H9 (cell line): ENCODE results near the gene NKG7. TPM values are rescaled to one million over a fixed set of nuclear protein-coding genes. Genes with fewer than 3 reads are reported as not detected.

ENCODE experiments used
- DNase-seq: peaks from one replicate; pipeline ENCODE4 v3.0.0-alpha.2; 2017
- H2AFZ ChIP-seq: one replicate; pipeline ENCODE4 v1.6.1; 2013; ENCODE audit warnings: mild to moderate bottlenecking, low read length, control low read depth, moderate library complexity
- H2AK5ac ChIP-seq: 2 replicates; pipeline ENCODE4 v1.6.1; 2013; ENCODE audit warnings: low read length, control low read depth, mixed read lengths; ENCODE audit not compliant: insufficient read length
- H2BK120ac ChIP-seq: one replicate; pipeline ENCODE4 v1.6.1; 2013; ENCODE audit warnings: low read depth, mild to moderate bottlenecking, low read length, control low read depth, inconsistent platforms; ENCODE audit not compliant: poor library complexity, severe bottlenecking
- H2BK12ac ChIP-seq: 2 replicates; pipeline ENCODE4 v1.6.1; 2013; ENCODE audit warnings: low read length, control low read depth, mixed read lengths, low read depth; ENCODE audit not compliant: insufficient read length
- H2BK15ac ChIP-seq: 2 replicates; pipeline ENCODE4 v1.6.1; 2013; ENCODE audit warnings: low read depth, low read length, control low read depth
- H2BK20ac ChIP-seq: one replicate; pipeline ENCODE4 v1.6.1; 2013; ENCODE audit warnings: low read depth, mild to moderate bottlenecking, low read length, control low read depth, inconsistent platforms; ENCODE audit not compliant: poor library complexity, severe bottlenecking
- H2BK5ac ChIP-seq: 2 replicates; pipeline ENCODE4 v1.6.1; 2013; ENCODE audit warnings: low read length, control low read depth, mixed read lengths; ENCODE audit not compliant: insufficient read length
- H3K14ac ChIP-seq: 2 replicates; pipeline ENCODE4 v1.6.1; 2013; ENCODE audit warnings: low read length, control low read depth; ENCODE audit not compliant: insufficient read depth
- H3K18ac ChIP-seq: 2 replicates; pipeline ENCODE4 v1.6.1; 2013; ENCODE audit warnings: low read depth, mild to moderate bottlenecking, mixed read lengths, low read length, control low read depth; ENCODE audit not compliant: insufficient read length
- H3K23ac ChIP-seq: 2 replicates; pipeline ENCODE4 v1.6.1; 2013; ENCODE audit warnings: low read length, control low read depth, mixed read lengths, low read depth; ENCODE audit not compliant: insufficient read length
- H3K23me2 ChIP-seq: 2 replicates; pipeline ENCODE4 v1.6.1; 2013; ENCODE audit warnings: low read depth, mild to moderate bottlenecking, mixed read lengths, low read length, control low read depth; ENCODE audit not compliant: insufficient read length, poor library complexity, severe bottlenecking
- H3K27ac ChIP-seq: 2 replicates; pipeline ENCODE4 v1.5.1; 2013; ENCODE audit warnings: low read length, control low read depth, mixed read lengths, low read depth; ENCODE audit not compliant: insufficient read length
- H3K27me3 ChIP-seq: 2 replicates; pipeline ENCODE4 v1.6.1; 2013; ENCODE audit warnings: low read length, control low read depth, inconsistent platforms; ENCODE audit not compliant: insufficient read depth
- H3K4ac ChIP-seq: 2 replicates; pipeline ENCODE4 v1.6.1; 2013; ENCODE audit warnings: low read depth, mild to moderate bottlenecking, control low read depth, inconsistent platforms, low read length, moderate library complexity
- H3K4me1 ChIP-seq: 2 replicates; pipeline ENCODE4 v1.6.1; 2013; ENCODE audit warnings: low read length, control low read depth, inconsistent platforms; ENCODE audit not compliant: insufficient read depth
- H3K4me2 ChIP-seq: 2 replicates; pipeline ENCODE4 v1.6.1; 2013; ENCODE audit warnings: low read length, control low read depth, mixed read lengths; ENCODE audit not compliant: insufficient read length, insufficient read depth
- H3K56ac ChIP-seq: 2 replicates; pipeline ENCODE4 v1.6.1; 2013; ENCODE audit warnings: low read depth, mild to moderate bottlenecking, mixed read lengths, low read length, control low read depth; ENCODE audit not compliant: insufficient read length
- H3K79me1 ChIP-seq: 2 replicates; pipeline ENCODE4 v1.6.1; 2013; ENCODE audit warnings: low read depth, mild to moderate bottlenecking, moderate library complexity, low read length, control low read depth, inconsistent platforms; ENCODE audit not compliant: insufficient read depth, poor library complexity, severe bottlenecking
- H3K79me2 ChIP-seq: 2 replicates; pipeline ENCODE4 v1.6.1; 2013; ENCODE audit warnings: low read length, control low read depth, inconsistent platforms; ENCODE audit not compliant: insufficient read depth
- H3K9ac ChIP-seq: 2 replicates; pipeline ENCODE4 v1.6.1; 2013; ENCODE audit warnings: low read length, control low read depth, mixed read lengths; ENCODE audit not compliant: insufficient read length; ENCODE audit errors: extremely low read depth
- H3K9me3 ChIP-seq: one replicate; pipeline ENCODE4 v1.6.1; 2013; ENCODE audit warnings: low read depth, low read length, inconsistent platforms; ENCODE audit not compliant: control insufficient read depth
- H3T11ph ChIP-seq: one replicate; pipeline ENCODE4 v1.6.1; 2013; ENCODE audit warnings: mild to moderate bottlenecking, low read length, control low read depth, inconsistent platforms
- H4K20me1 ChIP-seq: one replicate; pipeline ENCODE4 v1.6.1; 2013; ENCODE audit not compliant: control insufficient read depth, insufficient read length, insufficient read depth
- H4K5ac ChIP-seq: 2 replicates; pipeline ENCODE4 v1.6.1; 2013; ENCODE audit warnings: low read depth, mild to moderate bottlenecking, mixed read lengths, low read length, control low read depth; ENCODE audit not compliant: insufficient read length
- H4K8ac ChIP-seq: replicated peaks from 2 replicates; pipeline ENCODE4 v1.6.1; 2013; ENCODE audit warnings: low read length, control low read depth, mixed read lengths, low read depth; ENCODE audit not compliant: insufficient read length
- H4K91ac ChIP-seq: 2 replicates; pipeline ENCODE4 v1.6.1; 2013; ENCODE audit warnings: low read depth, mild to moderate bottlenecking, moderate library complexity, mixed read lengths, low read length, control low read depth; ENCODE audit not compliant: insufficient read length
- H3K27ac Mint-ChIP-seq, 3 experiments: 2 replicates in 2 of 3; 3 replicates in 1 of 3; pipeline ENCODE4 v1.8.0; 2020 to 2021; ENCODE audit warnings: mixed read lengths in 3 of 3, mild to moderate bottlenecking in 1 of 3, moderate library complexity in 1 of 3
- H3K27me3 Mint-ChIP-seq: 2 replicates; pipeline ENCODE4 v1.8.0; 2021; ENCODE audit warnings: low read depth, mild to moderate bottlenecking, moderate library complexity, mixed read lengths
- H3K36me3 Mint-ChIP-seq, 3 experiments: 2 replicates in 2 of 3; 3 replicates in 1 of 3; pipeline ENCODE4 v1.8.0; 2020 to 2021; ENCODE audit warnings: low read depth in 3 of 3, mixed read lengths in 3 of 3; ENCODE audit not compliant: insufficient read depth in 1 of 3
- H3K4me1 Mint-ChIP-seq, 2 experiments: 2 replicates each; pipeline ENCODE4 v1.8.0; 2020; ENCODE audit warnings: mixed read lengths in 2 of 2
- H3K4me3 Mint-ChIP-seq, 2 experiments: 2 replicates in 1 of 2; 3 replicates in 1 of 2; pipeline ENCODE4 v1.8.0; 2020 to 2021; ENCODE audit warnings: mild to moderate bottlenecking in 2 of 2, mixed read lengths in 2 of 2, moderate library complexity in 1 of 2
- H3K9me3 Mint-ChIP-seq, 2 experiments: 2 replicates in 1 of 2; 3 replicates in 1 of 2; pipeline ENCODE4 v1.8.0; 2020; ENCODE audit warnings: mild to moderate bottlenecking in 2 of 2, mixed read lengths in 2 of 2, moderate library complexity in 1 of 2
- WGBS: extraction: QIAGEN DNeasy Blood & Tissue Kit; methylation state at CpG from one replicate; pipeline ENCODE4 v1.1.7; 2013; ENCODE audit warnings: missing lambda C conversion rate, low lambda C conversion rate, mixed read lengths; ENCODE audit not compliant: insufficient read length; ENCODE audit errors: extremely low coverage; 5-methylcytosine and 5-hydroxymethylcytosine counted together
- total RNA-seq: library from RNA; stranded (reverse); gene quantifications from 2 replicates; pipeline ENCODE4 v1.2.1, GENCODE V29; 2021
- TF ChIP-seq, protein P1 (sequence below): fragments of 200-600 bp; sonication (generic); conservative IDR thresholded peaks from 3 replicates; pipeline ENCODE4 v1.8.0; 2021; ENCODE audit warnings: antibody characterized with exemption, mild to moderate bottlenecking

Gene NKG7
- total RNA-seq, 1 experiment from 2014 or later, result not detected

- peaks cover 8% of the 10 kb centered on the region for H3K23me2 ChIP-seq
- DNase-seq, result no peak
- Mint-ChIP-seq H3K4me3 (no peak overlapping the region), H3K27me3 (no peaks in the 10 kb centered on the region), H3K36me3 (peaks cover 33 to 47% (median 46%) of the 10 kb centered on the region in 3 experiments), H3K4me1 (peaks cover 4 to 18% of the 10 kb centered on the region in 2 experiments), H3K9me3 (0 out of 5 replicates have a peak, but pooled peaks cover 0 to 4% of the 10 kb centered on the region in 2 experiments), H3K27ac (no peak overlapping the region)
- H2BK12ac ChIP-seq, result no peak overlapping the region
- no peak overlapping the region for H3K27ac ChIP-seq
- H3K4me2 ChIP-seq, result no peak overlapping the region
- H2BK15ac ChIP-seq, result 0 out of 2 replicates have a peak overlapping the region, but pooled peaks have one; percentile 31
- H3K23ac ChIP-seq, result no peak overlapping the region
- H3K27me3 ChIP-seq, result no peaks in the 10 kb centered on the region
- H3K9ac ChIP-seq, result no peak overlapping the region
- no peak overlapping the region for H3T11ph ChIP-seq
- no peak overlapping the region for H2BK20ac ChIP-seq
- no peak overlapping the region for H2AFZ ChIP-seq
- no peak overlapping the region for H3K14ac ChIP-seq
- H3K9me3 ChIP-seq, result peaks cover 5% of the 10 kb centered on the region
- H2BK5ac ChIP-seq, result no peak overlapping the region
- no peak overlapping the region for H4K91ac ChIP-seq
- no peaks in the 10 kb centered on the region for H3K79me1 ChIP-seq
- H3K79me2 ChIP-seq, result no peaks in the 10 kb centered on the region
- no peaks in the 10 kb centered on the region for H4K20me1 ChIP-seq
- H3K4ac ChIP-seq, result no peak overlapping the region
- H3K4me1 ChIP-seq, result no peaks in the 10 kb centered on the region
- no peak overlapping the region for H4K8ac ChIP-seq
- TF ChIP-seq, protein P1, sequence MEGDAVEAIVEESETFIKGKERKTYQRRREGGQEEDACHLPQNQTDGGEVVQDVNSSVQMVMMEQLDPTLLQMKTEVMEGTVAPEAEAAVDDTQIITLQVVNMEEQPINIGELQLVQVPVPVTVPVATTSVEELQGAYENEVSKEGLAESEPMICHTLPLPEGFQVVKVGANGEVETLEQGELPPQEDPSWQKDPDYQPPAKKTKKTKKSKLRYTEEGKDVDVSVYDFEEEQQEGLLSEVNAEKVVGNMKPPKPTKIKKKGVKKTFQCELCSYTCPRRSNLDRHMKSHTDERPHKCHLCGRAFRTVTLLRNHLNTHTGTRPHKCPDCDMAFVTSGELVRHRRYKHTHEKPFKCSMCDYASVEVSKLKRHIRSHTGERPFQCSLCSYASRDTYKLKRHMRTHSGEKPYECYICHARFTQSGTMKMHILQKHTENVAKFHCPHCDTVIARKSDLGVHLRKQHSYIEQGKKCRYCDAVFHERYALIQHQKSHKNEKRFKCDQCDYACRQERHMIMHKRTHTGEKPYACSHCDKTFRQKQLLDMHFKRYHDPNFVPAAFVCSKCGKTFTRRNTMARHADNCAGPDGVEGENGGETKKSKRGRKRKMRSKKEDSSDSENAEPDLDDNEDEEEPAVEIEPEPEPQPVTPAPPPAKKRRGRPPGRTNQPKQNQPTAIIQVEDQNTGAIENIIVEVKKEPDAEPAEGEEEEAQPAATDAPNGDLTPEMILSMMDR, result no peak
- no CpG with 5 or more reads among the region's 3 CpGs for WGBS
- H3K56ac ChIP-seq, result no peak overlapping the region
- no peak overlapping the region for H4K5ac ChIP-seq
- H3K18ac ChIP-seq, result no peak overlapping the region
- H2BK120ac ChIP-seq, result no peak overlapping the region
- H2AK5ac ChIP-seq, result no peak overlapping the region
These were observed 41.3 kb downstream of the NKG7 start for GRCh38 chr19:51331193-51331592.
